Activated T-helper 17 cell treated with anti-CD3 and anti-CD28 coated beads, Interleukin-2, amount 50 U/mL, for 72 hours (primary cell): Measurements from ENCODE around the gene PKHD1. TPM values are rescaled to one million over a fixed set of nuclear protein-coding genes. Genes with fewer than 3 reads are reported as not detected.

Source experiments
- ATAC-seq: fragments of 150-1000 bp; cut with Tn5 transposase; replicated peaks from 2 replicates; pipeline ENCODE4 v1.10.0; 2021; ENCODE audit warnings: mild to moderate bottlenecking, moderate library complexity
- H3K27ac Mint-ChIP-seq: one replicate; pipeline ENCODE4 v1.8.0; 2022; ENCODE audit warnings: mixed read lengths
- H3K27me3 Mint-ChIP-seq: one replicate; pipeline ENCODE4 v1.8.0; 2022; ENCODE audit warnings: mixed read lengths
- H3K36me3 Mint-ChIP-seq: one replicate; pipeline ENCODE4 v1.8.0; 2022; ENCODE audit warnings: low read depth, mild to moderate bottlenecking, mixed read lengths
- H3K4me1 Mint-ChIP-seq: one replicate; pipeline ENCODE4 v1.8.0; 2022; ENCODE audit warnings: mixed read lengths
- H3K4me3 Mint-ChIP-seq: one replicate; pipeline ENCODE4 v1.8.0; 2022; ENCODE audit warnings: mild to moderate bottlenecking, mixed read lengths
- H3K9me3 Mint-ChIP-seq: one replicate; pipeline ENCODE4 v1.8.0; 2022; ENCODE audit warnings: mixed read lengths
- total RNA-seq, 2 donors: library from RNA; stranded (reverse); gene quantifications; one replicate each; pipeline ENCODE4 v1.2.3, GENCODE V29; 2022

Gene PKHD1
- total RNA-seq, 2 donors from 2014 or later = 0.19 to 0.24 TPM

DNA sequence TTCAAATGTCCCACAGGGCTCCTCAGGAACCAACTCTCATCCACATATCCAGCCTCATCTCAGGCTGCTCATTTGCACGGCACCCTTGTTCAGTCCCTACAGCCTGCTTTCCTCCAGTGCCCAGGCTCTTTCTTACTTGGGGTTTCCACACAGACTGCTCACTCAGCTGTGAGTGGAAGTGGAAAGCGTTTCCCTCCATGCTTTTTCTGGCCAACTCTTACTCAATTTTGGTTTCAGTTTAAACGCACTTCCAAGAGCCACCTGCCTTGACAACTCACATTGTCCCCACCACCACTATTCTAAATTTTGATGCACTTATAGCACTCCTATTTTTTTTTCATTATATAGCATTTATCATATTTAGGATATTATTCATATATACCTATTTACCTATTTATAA lies 367.1 kb downstream of the PKHD1 start:
- no peak for ATAC-seq
- Mint-ChIP-seq H3K4me3 (no peak overlapping the region), H3K36me3 (no peaks in the 10 kb centered on the region), H3K27ac (no peak overlapping the region), H3K27me3 (no peaks in the 10 kb centered on the region), H3K4me1 (no peaks in the 10 kb centered on the region), H3K9me3 (peaks cover 5% of the 10 kb centered on the region)

DNA sequence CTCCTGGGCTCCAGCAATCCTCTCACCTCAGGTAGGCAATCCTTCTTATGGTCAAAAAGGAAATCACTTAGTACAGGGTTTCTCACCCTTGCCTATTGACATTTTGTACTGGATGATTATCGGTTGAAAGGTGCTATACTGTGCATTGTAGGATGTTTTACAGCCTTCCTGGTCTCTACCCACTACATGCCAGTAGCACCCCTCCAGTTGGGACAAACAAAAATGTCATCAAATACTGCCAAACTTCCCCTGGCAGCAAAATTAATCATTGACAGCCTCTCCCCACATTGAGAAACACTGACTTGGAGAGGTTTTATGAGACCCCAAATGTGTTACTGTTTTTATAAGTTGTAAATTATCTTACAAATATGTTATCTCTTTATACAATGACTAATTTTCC lies 368.1 kb downstream of the PKHD1 start:
- ATAC-seq = no peak
- H3K4me3 Mint-ChIP-seq = no peak overlapping the region
- no peaks in the 10 kb centered on the region for H3K36me3 Mint-ChIP-seq
- no peak overlapping the region for H3K27ac Mint-ChIP-seq
- no peaks in the 10 kb centered on the region for H3K4me1 Mint-ChIP-seq
- H3K27me3 Mint-ChIP-seq = no peaks in the 10 kb centered on the region
- H3K9me3 Mint-ChIP-seq = peaks cover under 1% of the 10 kb centered on the region

DNA sequence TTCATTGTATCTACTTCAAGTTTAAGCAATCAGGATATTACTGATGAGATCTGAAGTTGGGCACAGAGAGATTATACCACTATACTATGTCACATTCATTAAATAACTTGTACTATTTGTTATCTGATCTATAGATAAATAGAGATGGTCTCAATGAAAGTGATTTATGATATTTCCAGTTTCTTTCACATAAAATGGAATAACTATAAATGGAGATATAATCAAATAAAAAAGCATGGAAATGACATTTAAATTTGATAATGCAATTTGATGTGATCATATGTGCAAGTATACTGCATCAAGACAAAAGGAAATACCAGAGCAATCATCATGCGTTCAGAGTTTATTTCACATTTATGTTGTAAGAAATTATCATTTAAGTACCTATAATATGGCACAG lies 368.9 kb downstream of the PKHD1 start:
- Mint-ChIP-seq H3K27me3 (no peaks in the 10 kb centered on the region), H3K36me3 (no peaks in the 10 kb centered on the region), H3K9me3 (no peaks in the 10 kb centered on the region), H3K4me3 (no peak overlapping the region), H3K27ac (no peak overlapping the region), H3K4me1 (no peaks in the 10 kb centered on the region)
- ATAC-seq = no peak

DNA sequence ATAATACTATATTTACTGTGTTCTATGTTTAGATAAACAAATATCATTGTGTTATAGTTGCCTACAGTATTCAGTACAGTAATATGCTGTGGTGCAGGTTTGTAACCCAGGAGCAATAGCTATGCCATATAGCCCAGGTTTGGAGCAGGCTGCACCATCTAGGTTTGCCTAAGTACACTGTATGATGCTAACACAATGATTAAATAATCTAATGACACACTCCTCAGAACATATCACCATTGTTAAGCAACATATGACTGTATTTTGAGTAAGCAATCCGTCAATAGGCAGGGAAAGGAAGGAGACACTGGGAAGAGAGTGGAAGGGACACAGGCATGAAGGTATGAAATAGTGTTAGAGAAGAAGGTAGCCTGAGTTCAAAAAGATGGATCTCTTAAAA lies 369.9 kb downstream of the PKHD1 start:
- Mint-ChIP-seq H3K36me3 (no peaks in the 10 kb centered on the region), H3K9me3 (no peaks in the 10 kb centered on the region), H3K27me3 (no peaks in the 10 kb centered on the region), H3K4me1 (no peaks in the 10 kb centered on the region), H3K4me3 (no peak overlapping the region), H3K27ac (no peak overlapping the region)
- no peak for ATAC-seq

DNA sequence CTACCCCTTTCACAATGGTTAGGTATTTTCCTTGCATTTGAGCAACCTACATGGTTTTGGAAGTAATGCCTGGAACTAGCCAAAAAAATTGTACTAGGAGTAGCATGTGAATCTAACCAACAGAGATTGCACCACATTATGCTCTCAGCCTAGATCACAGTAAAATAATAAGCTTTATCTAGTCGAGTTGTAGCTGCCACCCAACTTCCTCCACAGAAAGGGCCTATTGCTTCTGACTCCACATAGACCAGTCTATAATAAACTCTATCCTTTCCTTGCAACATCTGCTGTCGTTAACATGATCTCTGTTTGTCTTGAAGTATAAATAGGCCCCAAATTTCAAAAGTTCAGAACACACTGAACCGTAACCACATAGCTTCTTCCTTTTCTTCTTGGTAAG lies 375.5 kb downstream of the PKHD1 start:
- Mint-ChIP-seq H3K4me1 (no peaks in the 10 kb centered on the region), H3K27ac (no peak overlapping the region), H3K27me3 (no peaks in the 10 kb centered on the region), H3K9me3 (no peaks in the 10 kb centered on the region), H3K4me3 (no peak overlapping the region), H3K36me3 (no peaks in the 10 kb centered on the region)
- ATAC-seq = no peak

DNA sequence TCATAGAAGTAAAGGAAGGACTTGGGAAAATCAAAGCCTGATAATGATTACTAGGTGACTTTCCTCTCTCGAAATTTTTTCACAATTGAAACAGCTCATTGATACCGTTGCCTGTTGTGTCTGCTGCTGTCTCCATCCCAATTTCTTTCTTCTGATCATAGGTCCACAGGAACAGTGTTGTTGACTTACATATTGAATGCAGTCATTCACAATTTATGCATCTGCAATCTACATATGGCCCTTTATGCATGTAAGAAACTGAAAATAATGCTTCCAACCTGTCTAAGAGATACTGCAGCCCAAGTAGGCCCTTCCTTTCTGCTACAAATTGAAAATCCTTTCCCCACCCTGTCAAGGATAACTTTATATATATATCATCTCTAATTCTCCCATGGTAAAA lies 381.3 kb downstream of the PKHD1 start:
- Mint-ChIP-seq H3K27me3 (no peaks in the 10 kb centered on the region), H3K27ac (no peak overlapping the region), H3K4me3 (no peak overlapping the region), H3K4me1 (no peaks in the 10 kb centered on the region), H3K36me3 (no peaks in the 10 kb centered on the region), H3K9me3 (no peaks in the 10 kb centered on the region)
- ATAC-seq = no peak

DNA sequence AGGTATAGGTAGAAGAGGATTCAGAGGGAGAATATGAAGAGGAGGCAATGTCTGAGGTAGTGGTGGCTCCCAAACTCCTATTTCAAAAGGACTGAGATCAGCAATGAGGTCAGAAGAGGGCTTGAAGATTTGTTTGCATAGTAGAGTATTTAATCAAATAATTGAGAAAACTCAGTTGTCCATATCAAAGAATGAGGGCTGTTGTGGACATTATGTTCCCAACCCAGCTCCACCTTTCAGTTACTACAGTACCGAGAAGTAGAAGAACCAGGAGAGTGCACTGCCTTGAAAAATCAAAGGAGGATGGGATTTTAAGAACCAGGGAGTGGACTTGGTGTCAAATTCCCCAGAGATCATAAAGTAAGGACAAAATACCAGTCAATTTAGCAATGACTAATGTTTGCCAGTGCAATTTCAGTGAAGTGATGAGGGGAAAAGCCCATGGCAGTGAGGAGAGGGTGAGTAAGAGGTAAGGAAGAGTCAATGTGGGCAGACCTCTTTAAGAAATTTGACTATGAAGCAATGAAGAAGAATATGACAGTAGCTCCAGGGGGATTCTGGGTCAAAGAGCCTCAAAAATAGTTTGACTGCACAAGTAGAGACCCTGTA lies 382.4 kb downstream of the PKHD1 start:
- H3K4me1 Mint-ChIP-seq = no peaks in the 10 kb centered on the region
- H3K36me3 Mint-ChIP-seq = no peaks in the 10 kb centered on the region
- no peaks in the 10 kb centered on the region for H3K27me3 Mint-ChIP-seq
- no peak for ATAC-seq
- H3K4me3 Mint-ChIP-seq = no peak overlapping the region
- no peak overlapping the region for H3K27ac Mint-ChIP-seq
- no peaks in the 10 kb centered on the region for H3K9me3 Mint-ChIP-seq

DNA sequence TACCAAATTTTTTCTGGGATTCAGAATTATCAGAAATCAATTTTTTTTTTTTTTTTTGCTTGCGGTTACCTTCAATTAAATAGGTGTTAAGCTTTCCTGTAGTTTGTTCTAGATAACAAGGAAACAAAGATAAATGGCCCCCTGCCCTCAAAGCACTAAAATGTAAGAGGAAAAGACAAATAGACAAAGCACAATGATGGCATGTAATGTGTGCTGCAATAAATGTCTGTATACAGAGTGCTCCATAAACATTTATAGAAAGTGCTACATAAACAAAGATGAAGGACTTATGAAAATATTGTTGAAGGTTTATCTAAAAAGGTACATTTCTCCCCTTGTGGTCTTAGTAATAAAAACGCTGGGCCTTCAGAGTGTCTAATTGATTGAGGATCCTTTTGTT lies 384.6 kb downstream of the PKHD1 start:
- Mint-ChIP-seq H3K4me3 (no peak overlapping the region), H3K9me3 (no peaks in the 10 kb centered on the region), H3K27me3 (no peaks in the 10 kb centered on the region), H3K4me1 (no peaks in the 10 kb centered on the region), H3K27ac (no peak overlapping the region), H3K36me3 (no peaks in the 10 kb centered on the region)
- no peak for ATAC-seq

DNA sequence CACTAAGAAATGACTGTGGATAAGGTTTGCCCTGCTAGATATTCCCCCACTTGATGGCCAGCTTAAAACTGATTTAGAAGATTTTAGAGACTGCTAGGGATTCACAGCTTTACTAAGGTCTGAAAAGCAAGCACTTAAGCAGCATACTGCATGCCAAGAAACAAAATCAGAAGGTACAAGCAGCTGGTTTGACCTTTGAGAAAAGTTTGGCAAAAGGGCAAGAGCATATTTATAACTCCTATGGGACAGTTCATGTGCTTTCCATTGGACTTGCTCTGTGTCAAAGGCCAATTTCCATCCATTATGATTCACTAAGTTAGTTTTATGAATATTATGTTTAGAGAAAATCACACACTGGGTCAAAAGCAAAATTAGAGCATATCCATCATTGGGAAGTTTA lies 402.8 kb downstream of the PKHD1 start:
- H3K27ac Mint-ChIP-seq = no peak overlapping the region
- H3K27me3 Mint-ChIP-seq = no peaks in the 10 kb centered on the region
- ATAC-seq = no peak
- no peak overlapping the region for H3K4me3 Mint-ChIP-seq
- no peaks in the 10 kb centered on the region for H3K9me3 Mint-ChIP-seq
- H3K36me3 Mint-ChIP-seq = no peaks in the 10 kb centered on the region
- no peaks in the 10 kb centered on the region for H3K4me1 Mint-ChIP-seq

DNA sequence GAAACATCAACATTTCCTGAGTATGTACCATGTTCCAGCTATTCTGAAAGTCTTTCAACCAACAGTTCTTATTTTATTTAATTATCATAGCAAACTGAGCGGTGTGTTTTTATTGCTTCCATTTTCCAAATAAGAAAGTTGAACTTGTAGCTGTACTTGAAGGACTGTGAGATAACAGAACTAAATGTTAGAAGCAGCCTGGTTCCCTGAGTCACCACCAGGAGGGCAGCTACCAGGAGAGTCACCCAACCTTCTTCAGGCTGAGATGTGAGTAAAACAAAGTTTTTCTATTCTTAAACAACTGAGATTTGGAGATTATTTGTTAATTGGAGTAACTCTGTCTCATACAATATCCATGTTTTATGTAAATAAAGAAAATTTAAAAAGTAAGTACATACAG lies 403.4 kb downstream of the PKHD1 start:
- Mint-ChIP-seq H3K4me1 (no peaks in the 10 kb centered on the region), H3K9me3 (no peaks in the 10 kb centered on the region), H3K27me3 (no peaks in the 10 kb centered on the region), H3K27ac (no peak overlapping the region), H3K4me3 (no peak overlapping the region), H3K36me3 (no peaks in the 10 kb centered on the region)
- no peak for ATAC-seq

DNA sequence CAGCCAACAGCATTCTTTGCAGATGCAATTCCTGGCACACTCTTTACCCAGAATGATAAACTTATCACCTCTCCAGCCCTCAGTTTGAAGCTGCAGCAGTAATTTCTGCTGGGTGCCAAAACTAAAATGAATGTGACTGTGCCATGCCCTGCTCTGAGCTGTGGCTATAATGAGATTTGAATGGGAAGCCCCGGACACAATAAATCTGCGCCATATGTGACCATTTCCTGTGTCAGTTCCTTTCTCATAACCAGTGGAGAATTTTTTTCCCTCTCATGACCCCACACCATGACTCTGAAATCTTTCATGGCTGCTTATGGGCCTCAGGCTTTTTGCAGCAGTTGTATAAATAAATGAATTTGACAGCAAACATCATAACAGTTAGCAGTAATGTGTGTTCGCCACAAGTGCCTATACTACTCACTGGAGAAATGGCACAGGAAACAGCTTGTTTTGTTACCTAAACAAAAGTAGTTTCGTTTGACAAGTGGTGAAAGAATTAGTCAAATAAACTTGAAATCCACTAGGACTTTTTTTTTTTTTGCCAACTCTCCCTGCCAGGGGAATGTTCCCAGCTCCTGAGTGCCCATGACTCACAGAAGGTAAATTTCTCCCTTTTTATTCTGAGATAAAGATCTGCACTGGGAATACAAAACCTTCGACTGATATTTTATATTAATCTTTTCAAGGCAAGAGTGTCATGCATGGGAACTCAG lies 408.4 kb downstream of the PKHD1 start:
- no peak overlapping the region for H3K4me3 Mint-ChIP-seq
- no peaks in the 10 kb centered on the region for H3K36me3 Mint-ChIP-seq
- H3K4me1 Mint-ChIP-seq = no peaks in the 10 kb centered on the region
- H3K27ac Mint-ChIP-seq = no peak overlapping the region
- H3K27me3 Mint-ChIP-seq = peaks cover 3% of the 10 kb centered on the region
- no peaks in the 10 kb centered on the region for H3K9me3 Mint-ChIP-seq
- no peak for ATAC-seq

DNA sequence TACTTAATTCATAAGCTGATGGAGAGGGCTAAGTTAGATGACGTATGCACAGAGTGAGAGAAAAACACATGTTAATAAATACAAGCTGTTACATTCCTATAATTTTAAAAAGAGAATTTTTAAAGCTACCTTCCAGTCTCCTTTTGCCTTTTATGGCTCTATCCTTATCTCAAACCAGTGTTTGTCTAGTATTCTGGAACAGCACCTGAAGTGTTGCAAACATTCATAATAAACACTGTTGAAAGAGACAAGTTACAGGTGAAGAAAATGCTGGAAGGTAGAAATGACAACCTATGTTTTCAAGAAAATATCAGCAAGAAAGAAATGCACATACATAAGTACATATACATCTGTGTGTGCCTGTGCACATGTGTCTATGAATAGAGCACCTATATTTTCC lies 409.1 kb downstream of the PKHD1 start:
- Mint-ChIP-seq H3K4me3 (no peak overlapping the region), H3K9me3 (no peaks in the 10 kb centered on the region), H3K27ac (no peak overlapping the region), H3K36me3 (no peaks in the 10 kb centered on the region), H3K4me1 (no peaks in the 10 kb centered on the region), H3K27me3 (peaks cover 8% of the 10 kb centered on the region)
- no peak for ATAC-seq

DNA sequence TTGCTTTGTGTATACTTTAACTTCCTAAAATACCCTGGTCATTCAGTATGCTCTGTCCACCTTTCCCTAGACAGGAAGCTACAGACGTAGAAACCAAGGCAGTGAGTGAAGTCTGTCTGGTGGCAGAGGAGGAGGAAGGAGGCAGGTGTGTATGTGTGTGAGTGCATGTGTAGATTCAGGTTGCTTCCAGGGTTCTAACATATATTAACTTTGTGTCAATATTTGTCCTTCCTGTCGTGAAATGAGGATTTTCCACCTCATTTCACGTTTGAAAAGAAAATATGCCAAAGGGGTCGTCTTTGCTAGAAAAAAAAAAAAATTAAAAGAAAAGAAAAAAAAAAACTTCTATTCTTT lies 411.5 kb downstream of the PKHD1 start:
- peaks cover 8% of the 10 kb centered on the region for H3K27me3 Mint-ChIP-seq
- no peak overlapping the region for H3K27ac Mint-ChIP-seq
- ATAC-seq = no peak
- peaks cover 5% of the 10 kb centered on the region for H3K9me3 Mint-ChIP-seq
- no peak overlapping the region for H3K4me3 Mint-ChIP-seq
- no peaks in the 10 kb centered on the region for H3K36me3 Mint-ChIP-seq
- H3K4me1 Mint-ChIP-seq = no peaks in the 10 kb centered on the region

DNA sequence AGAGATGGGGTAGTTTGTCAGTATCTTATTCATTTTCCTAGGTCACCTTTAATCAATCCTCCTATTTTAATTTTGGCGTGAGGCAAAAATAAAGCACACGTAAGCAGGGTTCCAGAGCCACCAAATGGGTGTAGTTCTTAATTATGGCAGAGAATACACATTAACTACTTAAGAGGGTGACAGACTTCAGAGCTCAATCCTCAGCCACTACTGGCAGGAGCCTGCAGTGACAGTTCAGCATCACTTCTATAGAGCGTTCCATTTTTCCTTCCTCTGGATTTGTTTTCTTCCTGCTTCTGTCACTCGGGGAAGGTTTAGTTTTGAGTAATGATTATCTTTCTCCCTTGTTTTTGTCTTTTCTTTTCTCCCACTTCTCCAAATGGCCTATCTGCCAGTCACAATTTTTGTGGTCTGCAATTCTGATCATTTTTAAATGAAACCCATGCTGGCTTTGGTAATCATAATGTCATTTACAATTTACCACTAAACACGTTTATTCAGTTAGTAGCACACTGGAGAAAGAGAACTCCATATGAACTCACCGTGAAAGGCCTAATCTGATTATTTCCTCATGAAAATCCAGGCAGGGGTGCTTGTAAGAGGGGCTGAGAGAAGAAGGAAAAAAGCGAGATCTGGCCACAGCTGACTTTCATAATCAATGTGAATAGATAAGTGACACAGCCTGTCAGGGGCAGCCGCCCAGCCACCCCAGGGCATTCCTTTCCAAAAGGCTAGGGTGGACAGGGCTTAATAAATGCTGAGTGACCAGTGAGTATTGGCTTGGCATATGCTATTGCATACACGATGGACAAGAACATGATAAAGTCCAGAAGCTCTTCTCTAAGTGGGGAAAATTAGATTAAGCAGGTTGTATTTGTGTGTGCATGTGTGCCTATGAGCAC lies 412.1 kb downstream of the PKHD1 start:
- H3K4me1 Mint-ChIP-seq = no peaks in the 10 kb centered on the region

DNA sequence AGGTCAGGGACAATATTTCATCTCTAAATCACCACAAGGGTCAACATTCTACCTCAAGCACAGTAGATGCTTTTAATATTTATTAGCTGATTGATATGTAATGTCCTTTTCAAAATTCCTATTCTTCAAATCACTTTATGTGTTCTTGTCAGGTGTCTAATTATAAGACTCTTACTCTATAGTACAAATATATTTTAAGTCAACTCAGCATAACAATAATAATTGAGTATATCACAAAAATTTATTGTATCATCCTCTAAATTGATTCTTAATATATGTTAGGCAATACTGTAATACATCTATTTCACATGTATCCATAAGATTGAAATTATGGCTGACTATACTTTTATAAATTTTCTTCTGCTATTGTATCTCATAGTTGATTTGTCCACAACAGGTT lies 423.9 kb downstream of the PKHD1 start:
- Mint-ChIP-seq H3K27me3 (no peaks in the 10 kb centered on the region), H3K4me3 (no peak overlapping the region), H3K4me1 (no peaks in the 10 kb centered on the region), H3K27ac (no peak overlapping the region), H3K36me3 (no peaks in the 10 kb centered on the region), H3K9me3 (no peaks in the 10 kb centered on the region)
- ATAC-seq = no peak

More for the DNA sequence above, 412.1 kb downstream of the PKHD1 start:
- peaks cover 5% of the 10 kb centered on the region for H3K9me3 Mint-ChIP-seq
- no peak for ATAC-seq
- H3K27me3 Mint-ChIP-seq = peaks cover 8% of the 10 kb centered on the region
- no peaks in the 10 kb centered on the region for H3K36me3 Mint-ChIP-seq
- H3K4me3 Mint-ChIP-seq = no peak overlapping the region
- H3K27ac Mint-ChIP-seq = no peak overlapping the region
